Left ventricle myocardium inferior (tissue), 1 donor: ENCODE data around the gene APPL1. TPM values are rescaled to one million over a fixed set of nuclear protein-coding genes. Genes with fewer than 3 reads are reported as not detected.

Experiments used
- DNase-seq: peaks from one replicate; pipeline ENCODE4 v3.0.0-alpha.2; 2020
- H3K27ac ChIP-seq: fragments of 200-600 bp; replicated peaks from 2 replicates; pipeline ENCODE4 v1.8.0; 2021
- H3K27me3 ChIP-seq: fragments of 200-600 bp; 2 replicates; pipeline ENCODE4 v1.8.0; 2021; ENCODE audit warnings: low read depth
- H3K36me3 ChIP-seq: fragments of 200-600 bp; 2 replicates; pipeline ENCODE4 v1.8.0; 2021
- H3K4me1 ChIP-seq: fragments of 200-600 bp; 2 replicates; pipeline ENCODE4 v1.8.0; 2021
- H3K4me3 ChIP-seq: fragments of 200-600 bp; 2 replicates; pipeline ENCODE4 v1.8.0; 2021; ENCODE audit warnings: mild to moderate bottlenecking, moderate library complexity
- H3K9me3 ChIP-seq: fragments of 200-600 bp; replicated peaks from 2 replicates; pipeline ENCODE4 v1.8.0; 2021
- CTCF ChIP-seq: fragments of 200-600 bp; IDR thresholded peaks from 2 replicates; pipeline ENCODE4 v1.8.0; 2021; ENCODE audit warnings: antibody characterized with exemption, mild to moderate bottlenecking, borderline replicate concordance
- intact Hi-C: fragments of 100-400 bp; cut with micrococcal nuclease; formaldehyde crosslinking; loops from one replicate; pipeline ENCODE4 v1.11.0; 2022
- long read RNA-seq: library from polyadenylated mRNA; unstranded; transcript quantifications from one replicate; pipeline ENCODE4 v2.0.0, GENCODE V29; 2021
- total RNA-seq: library from RNA; stranded (reverse); fragmentation: NEBNext Ultra II Directional; extraction: Animal tissue kit (Norgen Biotek cat#: 25700); gene quantifications from one replicate; pipeline ENCODE4 v1.2.1, GENCODE V29; 2021
- donor health status: DM: no; HTN: yes; CAD: no; lungs with severe emphysema.

Gene APPL1
- total RNA-seq: 51.4 TPM
- long read RNA-seq, full-length matches to known transcripts: 51 of 125 reads
- long read RNA-seq, partial matches to known transcripts: 40 of 125 reads
- long read RNA-seq, other reads (novel, unspliced or antisense): 34 of 125 reads

GRCh38 chr3:57227204-57227929 lies at the start of gene APPL1:
Gene APPL1, plus strand, starts transcription at chr3:57227729. Its CDS starts 155 bp downstream, at chr3:57227884.
- TF ChIP-seq CTCF: no peak
- no peaks in the 10 kb centered on the region for H3K27me3 ChIP-seq
- DNase-seq: peak; percentile 95
- no peaks in the 10 kb centered on the region for H3K9me3 ChIP-seq
- H3K36me3 ChIP-seq: no peaks in the 10 kb centered on the region
- peak within 1 kb of the TSS; percentile 80 for H3K4me3 ChIP-seq
- H3K27ac ChIP-seq: peak within 1 kb of the TSS; percentile 96
- intact Hi-C loops: no loop called here
- peaks cover 37% of the 10 kb centered on the region for H3K4me1 ChIP-seq

GRCh38 chr3:57179580-57180410 lies 47.7 kb upstream of the APPL1 start:
- peak; percentile 44 for TF ChIP-seq CTCF
- DNase-seq: no peak
- intact Hi-C loops: no loop called here
- Histone ChIP-seq H3K4me3 (no peak overlapping the region), H3K27ac (no peak overlapping the region), H3K4me1 (no peaks in the 10 kb centered on the region), H3K36me3 (no peaks in the 10 kb centered on the region), H3K27me3 (no peaks in the 10 kb centered on the region), H3K9me3 (no peaks in the 10 kb centered on the region)

DNA sequence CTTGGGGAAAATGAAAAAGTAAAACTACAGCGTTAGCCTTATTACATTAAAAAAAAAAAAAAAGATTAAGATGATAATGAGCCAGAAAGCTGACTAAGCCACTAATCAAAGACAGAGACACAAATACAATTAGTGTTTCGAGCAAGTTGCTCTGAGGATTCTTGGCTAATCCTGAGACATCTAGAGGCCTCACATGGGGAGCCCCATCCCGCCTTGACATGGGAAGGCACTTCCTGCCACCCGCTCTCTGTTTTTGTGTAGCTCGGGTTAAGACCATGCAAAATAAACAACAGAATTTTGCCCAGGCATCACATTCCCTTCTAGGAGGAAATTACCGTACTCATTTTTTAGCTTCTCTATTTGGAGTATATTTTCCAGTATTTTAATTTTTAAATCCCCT lies 43.0 kb upstream of the APPL1 start:
- H3K4me1 ChIP-seq: no peaks in the 10 kb centered on the region
- H3K27me3 ChIP-seq: no peaks in the 10 kb centered on the region
- H3K27ac ChIP-seq: no peak overlapping the region
- no peaks in the 10 kb centered on the region for H3K36me3 ChIP-seq
- no peak overlapping the region for H3K4me3 ChIP-seq
- no peak for TF ChIP-seq CTCF
- no peaks in the 10 kb centered on the region for H3K9me3 ChIP-seq
- no peak for DNase-seq
- intact Hi-C loops: no loop called here

DNA sequence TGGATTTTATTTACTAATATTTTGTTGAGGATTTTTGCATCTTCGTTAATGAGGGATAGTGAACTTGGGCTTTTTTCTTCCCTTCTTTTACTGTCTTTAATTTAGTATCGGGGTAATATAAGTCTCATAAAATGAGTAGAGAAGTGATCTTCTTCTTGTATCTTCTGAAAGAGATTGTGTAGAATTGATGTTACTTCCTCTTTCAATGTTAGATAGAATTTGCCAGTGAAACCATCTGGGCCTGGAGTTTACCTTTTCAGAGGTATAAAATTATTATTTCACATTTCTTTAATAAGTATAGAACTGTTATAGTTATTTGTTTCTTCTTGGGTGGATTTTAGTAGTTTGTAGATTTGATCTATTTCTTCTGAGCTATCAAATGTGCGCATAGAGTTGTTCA lies 35.5 kb upstream of the APPL1 start:
- H3K9me3 ChIP-seq: no peaks in the 10 kb centered on the region

More for the DNA sequence above, 35.5 kb upstream of the APPL1 start:
- no peak for TF ChIP-seq CTCF
- Histone ChIP-seq H3K4me1 (no peaks in the 10 kb centered on the region), H3K27ac (no peak overlapping the region), H3K4me3 (no peak overlapping the region), H3K36me3 (no peaks in the 10 kb centered on the region), H3K27me3 (peaks cover 13% of the 10 kb centered on the region)
- no peak for DNase-seq
- intact Hi-C loops: no loop called here
